ENCODE data around the gene IMMP2L.
"Not testable (repeated sequence)": the region's sequence is repeated elsewhere in the genome, so short reads cannot be mapped to it uniquely, and the experiment has no call there.

Gene IMMP2L

DNA sequence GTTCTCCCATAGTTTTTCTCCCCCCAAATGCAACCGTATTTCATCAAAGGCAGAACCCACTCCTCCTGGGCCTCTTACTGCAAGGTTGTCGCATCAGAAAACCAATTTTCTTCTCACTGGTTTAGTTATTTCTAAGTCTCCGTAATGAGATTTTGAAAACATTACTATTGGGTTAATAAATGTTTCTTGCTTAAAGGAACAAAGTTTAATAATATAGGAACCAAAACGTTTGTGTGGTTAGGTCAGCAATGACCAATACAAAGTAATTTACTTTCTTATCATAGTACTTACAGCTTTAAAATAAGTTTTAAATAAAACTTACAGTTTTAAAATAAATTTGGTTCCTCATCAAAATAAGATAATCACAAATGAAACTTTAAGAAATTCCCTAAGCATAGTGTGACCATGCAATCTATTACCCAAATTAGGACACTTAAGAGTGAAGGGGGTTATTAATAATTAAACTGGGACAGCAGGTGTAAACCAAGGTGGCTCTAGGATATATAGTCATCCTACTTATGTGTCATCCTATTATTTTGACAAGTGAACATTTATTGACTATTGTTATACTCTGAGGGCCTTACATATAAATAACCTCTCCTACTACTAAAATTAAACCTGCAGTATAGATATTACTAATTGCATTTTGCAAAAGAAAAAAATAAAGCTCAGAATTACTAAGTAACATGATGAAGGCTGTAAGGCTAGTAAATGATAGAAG is 886.7 kb downstream of the IMMP2L start:
- no peak for DNase-seq

GRCh38 chr7:110673148-110673547 is 889.1 kb downstream of the IMMP2L start:
- DNase-seq = no peak

DNA sequence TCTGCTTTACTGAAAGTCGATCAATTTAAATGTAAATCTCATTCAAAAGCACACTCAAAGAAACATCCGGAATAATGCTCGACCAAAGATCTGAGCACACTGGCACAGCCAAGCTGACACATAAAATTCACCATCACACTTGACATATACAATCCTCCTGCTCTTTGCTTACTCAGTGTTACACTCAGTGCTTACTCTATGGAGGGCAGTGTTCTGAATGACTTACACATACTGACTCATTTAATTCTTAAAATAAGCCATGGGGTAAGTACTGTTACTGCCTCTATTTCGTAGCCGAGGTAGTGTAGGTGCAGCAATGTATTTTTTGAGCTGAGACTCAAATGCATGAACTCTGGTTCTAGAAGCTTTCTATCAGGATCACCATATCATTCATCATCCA is 892.9 kb downstream of the IMMP2L start:
- DNase-seq = no peak

DNA sequence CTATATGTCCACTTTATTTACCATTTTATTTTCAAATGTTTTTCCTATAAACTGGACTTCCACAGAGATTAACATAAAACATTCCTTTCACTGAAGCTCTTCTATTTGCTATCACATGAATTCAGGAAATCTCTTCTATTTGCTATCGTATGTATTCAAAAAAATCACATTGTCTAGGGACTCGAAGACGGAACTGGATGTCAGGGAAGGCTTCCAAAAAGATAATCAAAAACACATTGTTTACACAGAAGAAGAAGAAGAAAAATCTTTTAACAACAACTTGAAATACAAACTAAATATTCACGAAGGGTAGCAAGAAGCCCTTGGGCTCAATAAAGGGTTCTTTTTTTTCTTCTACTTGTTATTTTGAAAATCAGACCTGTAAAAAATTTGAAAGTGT is 897.5 kb downstream of the IMMP2L start:
- no peak for DNase-seq

DNA sequence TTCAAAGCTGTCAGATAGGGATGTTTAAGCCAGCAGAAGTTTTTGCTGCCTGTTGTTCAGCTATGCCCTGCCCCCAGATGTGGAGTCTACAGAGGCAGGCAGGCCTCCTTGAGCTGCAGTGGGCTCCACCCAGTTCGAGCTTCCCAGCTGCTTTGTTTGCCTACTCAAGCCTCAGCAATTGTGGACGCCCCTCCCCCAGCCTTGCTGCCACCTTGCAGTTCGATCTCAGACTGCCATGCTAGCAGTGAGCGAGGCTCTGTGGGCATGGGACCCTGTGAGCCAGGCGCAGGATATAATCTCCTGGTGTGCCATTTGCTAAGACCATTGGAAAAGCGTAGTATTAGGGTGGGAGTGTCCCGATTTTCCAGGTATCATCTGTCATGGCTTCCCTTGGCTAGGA is 901.7 kb downstream of the IMMP2L start:
- DNase-seq = not testable (repeated sequence)

DNA sequence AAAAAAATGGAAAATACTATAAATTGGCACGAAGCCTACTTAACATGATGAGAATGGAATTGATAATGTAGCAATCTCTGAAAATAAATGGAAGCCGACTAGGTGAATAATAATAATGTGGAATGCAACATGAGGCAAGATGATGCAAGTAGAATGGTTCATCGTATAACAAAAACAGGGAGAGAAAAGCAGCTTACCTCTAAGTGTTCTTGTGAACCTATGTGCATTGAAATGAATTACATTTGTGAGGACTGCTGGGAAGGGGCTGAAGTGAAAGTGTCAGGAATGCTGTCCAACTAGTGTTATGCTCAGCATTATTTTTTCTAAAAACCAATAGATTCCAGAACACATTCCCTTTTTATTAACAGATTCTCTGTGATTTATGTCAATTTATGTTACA is 912.0 kb downstream of the IMMP2L start:
- DNase-seq = no peak

DNA sequence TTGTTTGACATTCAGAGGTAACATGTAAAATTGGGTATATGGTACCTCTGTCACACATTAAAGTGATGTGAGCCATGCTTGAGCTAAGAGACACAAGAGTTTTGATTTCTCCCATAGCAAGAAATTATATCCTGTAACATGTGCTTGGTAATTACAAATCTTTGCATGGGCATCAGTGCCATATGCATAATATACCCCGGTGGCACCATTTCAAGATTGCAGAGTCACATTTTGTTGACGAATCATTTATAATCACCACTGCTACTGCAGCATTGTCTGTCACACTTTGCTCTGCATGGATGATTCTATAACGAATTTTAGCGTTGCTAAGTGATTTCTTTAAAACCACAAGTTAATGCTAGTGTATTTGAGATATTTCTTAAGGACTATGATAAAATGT is 915.0 kb downstream of the IMMP2L start:
- no peak for DNase-seq

- DNase-seq = no peak
Observed at GRCh38 chr7:110646804-110647203, 915.5 kb downstream of the IMMP2L start.

DNA sequence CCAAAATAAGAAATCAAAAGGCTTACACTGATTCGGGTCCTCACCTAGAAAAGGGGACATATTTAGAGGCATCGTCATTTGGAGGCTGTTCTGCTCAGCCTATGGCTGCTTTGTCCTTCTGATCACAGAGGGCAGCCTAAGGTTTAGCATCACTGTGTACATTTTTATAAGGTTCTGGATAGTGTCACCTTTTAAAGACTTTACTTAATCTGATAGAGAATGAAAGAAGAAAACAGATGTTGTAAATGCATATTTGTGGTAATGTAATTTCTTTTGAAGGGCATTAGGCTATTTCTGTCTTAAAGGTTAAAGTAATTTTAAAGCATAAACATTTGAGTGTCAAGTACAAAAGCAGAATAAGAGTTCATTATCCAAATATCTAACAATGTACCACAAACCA is 916.7 kb downstream of the IMMP2L start:
- DNase-seq = no peak

DNA sequence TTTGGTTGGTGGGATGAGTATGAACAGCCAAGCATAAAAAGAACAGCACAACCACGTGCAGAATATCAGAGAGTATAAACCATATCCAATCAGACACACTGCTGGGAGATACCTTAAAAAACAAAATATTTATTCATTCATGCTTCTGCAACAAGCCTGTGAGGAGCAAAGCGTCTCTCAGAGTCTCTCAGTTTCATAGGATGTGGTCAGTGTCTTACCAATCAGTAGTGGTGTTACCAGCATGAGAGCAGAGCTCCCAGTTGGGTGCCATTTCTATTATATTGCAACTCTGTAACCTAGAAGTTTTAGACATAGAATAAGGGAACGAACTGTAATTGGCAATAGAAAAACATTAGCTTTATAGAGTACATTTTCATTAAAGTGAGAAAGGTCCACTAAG is 917.2 kb downstream of the IMMP2L start:
- DNase-seq = no peak

- DNase-seq = no peak
Observed at GRCh38 chr7:110637252-110637651, 925.0 kb downstream of the IMMP2L start.

GRCh38 chr7:110633313-110633712 is 929.0 kb downstream of the IMMP2L start:
- DNase-seq = no peak

- no peak for DNase-seq
Observed at GRCh38 chr7:110626414-110626813, 935.9 kb downstream of the IMMP2L start.

DNA sequence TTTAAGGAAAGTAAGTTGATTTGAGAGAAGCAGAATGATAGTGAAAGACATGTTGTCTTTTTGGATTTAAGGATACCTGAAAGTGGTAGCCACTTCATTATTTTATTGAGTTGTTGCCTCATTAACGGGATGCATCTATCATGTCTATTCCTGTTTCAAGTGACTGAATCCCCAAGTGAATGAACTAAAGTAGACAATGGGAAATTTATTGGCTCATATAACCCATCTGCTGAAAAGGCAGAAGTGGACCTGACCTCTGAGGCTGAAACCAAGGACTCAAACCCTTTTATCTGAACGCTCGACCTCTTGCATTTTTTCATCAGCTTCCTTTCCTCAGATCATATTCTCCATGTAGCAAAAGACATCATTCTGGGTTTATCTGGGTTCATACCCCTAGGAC is 937.0 kb downstream of the IMMP2L start:
- no peak for DNase-seq

GRCh38 chr7:110623436-110623835 is 938.9 kb downstream of the IMMP2L start:
- DNase-seq = no peak

DNA sequence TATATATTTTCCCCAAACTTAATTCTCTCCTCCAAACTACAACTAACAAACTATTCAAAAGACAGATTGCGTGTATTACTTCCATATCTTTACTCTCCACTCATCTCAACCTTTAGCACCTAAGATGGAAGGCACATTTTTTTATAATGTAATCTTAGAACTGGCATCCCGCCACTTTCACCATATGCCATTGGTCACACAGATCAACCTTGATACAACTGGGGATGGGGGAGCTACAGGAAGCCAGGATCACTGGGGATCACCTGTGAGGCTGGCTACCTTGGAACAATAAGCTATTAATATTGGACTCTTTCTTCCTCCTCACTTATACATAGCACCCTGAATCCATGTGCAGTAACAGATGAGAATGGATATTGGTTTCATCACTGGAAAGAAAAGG is 941.0 kb downstream of the IMMP2L start:
- no peak for DNase-seq

DNA sequence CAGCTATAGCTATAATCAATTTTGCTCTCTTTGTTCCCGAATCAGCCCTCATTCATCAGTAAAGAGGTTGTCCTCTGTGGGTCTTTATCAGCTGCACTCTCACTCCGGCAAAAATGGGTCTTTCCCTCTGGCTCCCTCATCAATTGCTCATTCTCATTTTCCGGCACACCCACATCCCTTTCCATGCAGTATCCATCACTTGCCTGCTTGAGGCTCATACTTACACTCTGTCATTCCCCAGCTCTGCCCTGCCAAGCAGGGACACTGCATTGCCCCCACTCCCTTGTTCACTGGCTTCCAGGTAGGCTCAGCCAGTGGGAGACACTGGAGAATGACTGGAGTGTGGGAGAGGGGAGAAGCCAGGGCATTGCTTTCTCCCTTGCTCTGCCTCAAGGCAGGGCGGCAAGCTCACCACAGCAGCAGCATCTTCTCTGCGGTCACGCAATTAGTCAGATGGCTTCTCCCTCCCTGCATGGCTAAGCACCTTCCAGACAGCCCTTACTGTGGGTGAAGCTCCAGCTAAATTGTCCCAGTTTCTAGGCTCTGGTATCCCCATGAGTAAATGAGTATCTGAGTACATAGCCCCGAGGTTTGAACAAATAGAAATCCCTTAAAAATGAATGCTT is 942.1 kb downstream of the IMMP2L start:
- no peak for DNase-seq

Data from NCI-H446 treated with DMSO at 0.1 percent for 48 hours (cell line).